PC-9 (cell line): ENCODE data around the gene AP3S2.

Experiments used
- CTCF ChIP-seq: fragments of 200-600 bp; sonication (generic); conservative IDR thresholded peaks from 2 replicates; pipeline ENCODE4 v1.6.1; 2017; ENCODE audit warnings: mixed run types, antibody characterized with exemption, mild to moderate bottlenecking, moderate library complexity
- EZH2 ChIP-seq: fragments of 200-600 bp; sonication (generic); IDR thresholded peaks from 2 replicates; pipeline ENCODE4 v1.8.0; 2017; ENCODE audit warnings: antibody characterized with exemption, low read depth

DNA sequence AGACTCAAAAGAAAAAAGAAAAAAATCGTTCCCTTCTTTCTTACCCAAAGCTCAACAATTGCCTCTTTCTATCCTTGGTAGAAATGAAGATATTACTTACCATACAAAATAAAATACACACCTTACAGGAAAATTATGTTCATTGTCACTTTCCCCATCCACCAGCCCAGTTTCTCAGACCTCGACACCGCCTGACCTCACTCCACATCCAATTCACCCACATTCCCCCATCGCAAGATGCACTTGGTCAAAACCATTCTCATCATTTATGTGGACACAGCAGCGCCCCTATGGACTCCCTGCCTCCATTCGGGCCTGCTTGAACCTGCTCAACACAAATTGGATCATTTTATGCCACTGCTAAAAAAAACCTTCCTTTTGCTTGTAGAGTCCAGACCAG, 86.1 kb downstream of the AP3S2 start:
- TF ChIP-seq CTCF, result no peak
- TF ChIP-seq EZH2, result no peak
